K562 (cell line): Measurements from ENCODE around the gene CHD5. TPM values are rescaled to one million over a fixed set of nuclear protein-coding genes. Genes with fewer than 3 reads are reported as not detected.
A peak's percentile ranks its signal among the peaks of the same experiment; 100 is the strongest.

ENCODE experiments used
- ARID4B ChIP-seq: sonication (generic); formaldehyde crosslinking; IDR thresholded peaks from 2 replicates; pipeline ENCODE4 v1.8.0; 2022; ENCODE audit warnings: mild to moderate bottlenecking, missing genetic modification reagents
- E2F4 ChIP-seq: sonication (generic); formaldehyde crosslinking; IDR thresholded peaks from 2 replicates; pipeline ENCODE4 v1.8.0; 2022; ENCODE audit warnings: mild to moderate bottlenecking, low read depth, missing genetic modification reagents
- ETV6 ChIP-seq, 3 experiments: fragments of 150-350 bp in 1 of 3; sonication (generic) in 1 of 3; formaldehyde crosslinking in 1 of 3; IDR thresholded peaks; 2 replicates each; pipeline versions ENCODE4 v1.6.1 to v1.8.0; 2014 to 2022; ENCODE audit warnings: borderline replicate concordance in 2 of 3, low read depth in 2 of 3, antibody characterized with exemption in 1 of 3, low read length in 1 of 3, mild to moderate bottlenecking in 1 of 3, missing genetic modification reagents in 1 of 3
- FOXM1 ChIP-seq, 2 experiments: fragments of 450-650 bp in 1 of 2; sonication (generic) in 1 of 2; formaldehyde crosslinking in 1 of 2; IDR thresholded peaks; 2 replicates each; pipeline versions ENCODE4 v1.6.1 to v1.9.0; 2017 to 2022; ENCODE audit warnings: low read depth in 2 of 2, mild to moderate bottlenecking in 2 of 2, missing genetic modification reagents in 1 of 2, moderate library complexity in 1 of 2
- MEIS2 ChIP-seq: fragments of 450-650 bp; IDR thresholded peaks from 2 replicates; pipeline ENCODE4 v1.6.1; 2014; ENCODE audit warnings: mild to moderate bottlenecking; ENCODE audit not compliant: partially characterized antibody
- TBL1XR1 ChIP-seq, 2 experiments: IDR thresholded peaks; 2 replicates each; pipeline ENCODE4 v1.6.1; 2012; ENCODE audit warnings: improper control_type of control experiment in 2 of 2, low read length in 2 of 2, mild to moderate bottlenecking in 1 of 2
- TCF7 ChIP-seq: sonication (generic); IDR thresholded peaks from 2 replicates; pipeline ENCODE4 v1.6.1; 2016; ENCODE audit warnings: antibody characterized with exemption, borderline replicate concordance
- ZBTB12 ChIP-seq: fragments of 250-450 bp; sonication (Bioruptor Pico); IDR thresholded peaks from 2 replicates; pipeline ENCODE4 v1.4.0; 2020
- ZBTB33 ChIP-seq: sonication (generic); formaldehyde crosslinking; IDR thresholded peaks from 2 replicates; pipeline ENCODE4 v1.8.1; 2023; ENCODE audit warnings: mild to moderate bottlenecking, missing genetic modification reagents
- ZNF239 ChIP-seq: fragments of 250-450 bp; sonication (Bioruptor Pico); IDR thresholded peaks from 2 replicates; pipeline ENCODE4 v1.4.0; 2020; ENCODE audit warnings: mild to moderate bottlenecking
- polyA plus RNA-seq, 8 experiments: library from polyadenylated mRNA; depleted of rRNA in 4 of 8; stranded (reverse) in 5 of 8; unstranded in 3 of 8; fragments of >200 nt; fragmentation: Nextera tagmentation in 2 of 8; fragmentation: Illumina TruSeq in 1 of 8; extraction: Ambion mirVana in 2 of 8; extraction: Trizol in 1 of 8; gene quantifications; 2 replicates each; pipeline versions ENCODE4 v1.2.1 to v1.2.3, GENCODE V29; 2011 to 2014; ENCODE audit warnings: inconsistent platforms in 1 of 8, missing spikeins in 1 of 8
- total RNA-seq, 7 experiments: library from RNA; depleted of rRNA in 6 of 7; stranded (reverse); fragments of >200 nt in 6 of 7; fragmentation: Illumina TruSeq in 2 of 7; extraction: Trizol in 2 of 7; gene quantifications; 2 replicates each; pipeline versions ENCODE4 v1.2.1 to v1.2.3, GENCODE V29; 2011 to 2021; ENCODE audit warnings: low replicate concordance in 1 of 7

CHD5 gene
- total and polyA plus RNA-seq, 9 of the 15 experiments (the other 6 are each of a cell fraction or from before 2014, with no cell fraction given): 0.03 to 0.52 (median 0.11) TPM; not detected in 2

- TF ChIP-seq E2F4 (CRISPR knock-in tag): peak; percentile 85
- peak; percentile 26 for TF ChIP-seq MEIS2
- TF ChIP-seq TCF7: no peak
- TF ChIP-seq ARID4B: peak; percentile 73
- no peak for TF ChIP-seq FOXM1 (IDR thresholded peaks at IDR 0.05; ENCODE audit: low read depth)
- no peak for TF ChIP-seq FOXM1 (CRISPR knock-in tag; IDR thresholded peaks at IDR 0.05; ENCODE audit: low read depth)
- peak; percentile 84 for TF ChIP-seq ZBTB33 (CRISPR knock-in tag)
- TF ChIP-seq ZNF239 (CRISPR knock-in tag): no peak
- TF ChIP-seq TBL1XR1 (IDR thresholded peaks at IDR 0.05; ENCODE audit: low read length in 2 of 2): no peak
- no peak for TF ChIP-seq ETV6 (IDR thresholded peaks at IDR 0.05; ENCODE audit: borderline replicate concordance in 1 of 2, low read depth in 2 of 2, low read length in 1 of 2)
- peak; percentile 91; the same call in 1 of the 2 replicates for TF ChIP-seq ETV6 (CRISPR knock-in tag; IDR thresholded peaks at IDR 0.05; ENCODE audit: borderline replicate concordance)
- no peak for TF ChIP-seq ZBTB12
Observed at GRCh38 chr1:6208723-6209660, 28.9 kb upstream of the CHD5 start (continued).
